HepG2 (cell line): ENCODE data around the gene GPT2. TPM values are rescaled to one million over a fixed set of nuclear protein-coding genes. Genes with fewer than 3 reads are reported as not detected.

Source experiments
- ATAC-seq: fragments of 200-7000 bp; cut with Tn5 transposase; 3 replicates; pipeline ENCODE4 v1.9.1; 2020; ENCODE audit warnings: mild to moderate bottlenecking, moderate library complexity
- BruUV-seq: library from RNA; stranded (reverse); fragments of 400-500 nt; replicated peaks from 2 replicates; lab custom pipeline; 2021; lab: Mats Ljungman, UMichigan
- CTCF ChIA-PET: fragments of 300-600 bp; formaldehyde crosslinking; extraction: SDS; loops from one replicate; lab custom pipeline; 2021; ENCODE audit warnings: low total read pairs, inconsistent platforms, low intra/inter-chr PET ratio; lab: Yijun Ruan, JAX
- POLR2A ChIA-PET: fragments of 350-600 bp; sonication (Branson Sonifier 250); formaldehyde crosslinking; loops from one replicate; lab custom pipeline; 2020; ENCODE audit warnings: antibody characterized with exemption, inconsistent platforms; lab: Yijun Ruan, JAX
- DNase-seq: peaks from one replicate; pipeline ENCODE4 v3.0.0-alpha.2; 2015; ENCODE audit warnings: low spot score
- FAIRE-seq: peaks from 3 replicates; lab custom pipeline; 2011; peaks lifted over from hg19 to GRCh38; lab: Jason Lieb, UNC
- H2AFZ ChIP-seq: one replicate; pipeline ENCODE4 v1.6.1; 2011; ENCODE audit warnings: low read length, inconsistent platforms
- H3K27ac ChIP-seq: fragments of 300-600 bp; 3 replicates; pipeline ENCODE4 v1.8.0; 2011; ENCODE audit warnings: mixed run types, mild to moderate bottlenecking, mixed read lengths, low read length, inconsistent platforms; ENCODE audit not compliant: insufficient read depth; ENCODE audit errors: extremely low read length
- H3K27me3 ChIP-seq, 2 experiments: fragments of 200-600 bp in 1 of 2; 2 replicates in 1 of 2; 3 replicates in 1 of 2; pipeline versions ENCODE4 v1.6.0 to v1.8.0; 2011; ENCODE audit warnings: low read length in 2 of 2, mild to moderate bottlenecking in 2 of 2, moderate library complexity in 2 of 2, inconsistent platforms in 1 of 2; ENCODE audit not compliant: insufficient read depth in 2 of 2, control insufficient read depth in 1 of 2
- H3K36me3 ChIP-seq, 2 experiments: fragments of 200-600 bp in 1 of 2; replicated peaks in 1 of 2; 2 replicates in 1 of 2; 3 replicates in 1 of 2; pipeline versions ENCODE4 v1.5.1 to v1.8.0; 2011; ENCODE audit warnings: low read length in 2 of 2, inconsistent platforms in 1 of 2; ENCODE audit not compliant: insufficient read depth in 2 of 2, control insufficient read depth in 1 of 2
- H3K4me1 ChIP-seq: 2 replicates; pipeline ENCODE4 v1.5.1; 2012; ENCODE audit warnings: low read length, inconsistent platforms; ENCODE audit not compliant: insufficient read depth
- H3K4me2 ChIP-seq: 2 replicates; pipeline ENCODE4 v1.6.0; 2011; ENCODE audit warnings: low read depth, low read length, inconsistent platforms
- H3K4me3 ChIP-seq, 3 experiments: fragments of 200-600 bp in 1 of 3; sonication (generic), shearing (Covaris generic) in 1 of 3; replicated peaks in 1 of 3; 2 replicates each; pipeline ENCODE4 v1.5.1; 2011 to 2016; ENCODE audit warnings: low read length in 3 of 3, inconsistent platforms in 2 of 3, low read depth in 2 of 3, mild to moderate bottlenecking in 2 of 3, control low read depth in 1 of 3, mixed read lengths in 1 of 3; ENCODE audit not compliant: insufficient read depth in 1 of 3
- H3K79me2 ChIP-seq: one replicate; pipeline ENCODE4 v1.6.1; 2011; ENCODE audit warnings: low read length, inconsistent platforms; ENCODE audit not compliant: insufficient read depth
- H3K9ac ChIP-seq: 2 replicates; pipeline ENCODE4 v1.6.0; 2011; ENCODE audit warnings: mild to moderate bottlenecking, low read depth, low read length, inconsistent platforms; ENCODE audit not compliant: insufficient read depth
- H3K9me3 ChIP-seq: 2 replicates; pipeline ENCODE4 v1.5.1; 2012; ENCODE audit warnings: mild to moderate bottlenecking, low read length
- H4K20me1 ChIP-seq: 2 replicates; pipeline ENCODE4 v1.6.0; 2011; ENCODE audit warnings: inconsistent platforms, mild to moderate bottlenecking, low read length, moderate library complexity; ENCODE audit not compliant: insufficient read depth
- AGO2 ChIP-seq: fragments of 200-400 bp; formaldehyde crosslinking; optimal IDR thresholded peaks from 2 replicates; pipeline ENCODE3; 2017; ENCODE audit warnings: mild to moderate bottlenecking, low read depth, low read length, moderate library complexity
- CCDC6 ChIP-seq: sonication (generic); formaldehyde crosslinking; IDR thresholded peaks from 2 replicates; pipeline ENCODE4 v1.8.1; 2022; ENCODE audit warnings: mild to moderate bottlenecking, missing genetic modification reagents, moderate library complexity
- DMAP1 ChIP-seq: IDR thresholded peaks from 2 replicates; pipeline ENCODE4 v1.6.1; 2016
- GFI1 ChIP-seq: sonication (generic); formaldehyde crosslinking; IDR thresholded peaks from 2 replicates; pipeline ENCODE4 v1.5.0; 2020; ENCODE audit warnings: missing genetic modification reagents, mild to moderate bottlenecking, borderline replicate concordance
- HES4 ChIP-seq: sonication (generic); formaldehyde crosslinking; IDR thresholded peaks from 2 replicates; pipeline ENCODE4 v1.9.0; 2021; ENCODE audit warnings: mild to moderate bottlenecking, missing genetic modification reagents, borderline replicate concordance
- HOXA3 ChIP-seq: sonication (generic); formaldehyde crosslinking; IDR thresholded peaks from 2 replicates; pipeline ENCODE4 v1.5.0; 2020; ENCODE audit warnings: missing genetic modification reagents
- JARID2 ChIP-seq: sonication (generic); formaldehyde crosslinking; IDR thresholded peaks from 2 replicates; pipeline ENCODE4 v1.8.1; 2023; ENCODE audit warnings: missing genetic modification reagents, inconsistent platforms; ENCODE audit not compliant: insufficient replicate concordance
- KDM5B ChIP-seq: sonication (generic); formaldehyde crosslinking; IDR thresholded peaks from 2 replicates; pipeline ENCODE4 v1.4.0; 2020; ENCODE audit warnings: missing genetic modification reagents, mild to moderate bottlenecking, borderline replicate concordance
- KLF9 ChIP-seq: IDR thresholded peaks from 2 replicates; pipeline ENCODE4 v1.6.1; 2016; ENCODE audit warnings: low read depth
- NCOR1 ChIP-seq: fragments of 200-600 bp; sonication (generic); IDR thresholded peaks from 2 replicates; pipeline ENCODE4 v1.7.0; 2017; ENCODE audit warnings: antibody characterized with exemption, low read length, borderline replicate concordance
- POLR2AphosphoS2 ChIP-seq: IDR thresholded peaks from 2 replicates; pipeline ENCODE4 v1.6.1; 2011; ENCODE audit warnings: low read depth, low read length, improper control_type of control experiment
- SIX4 ChIP-seq: sonication (generic); formaldehyde crosslinking; IDR thresholded peaks from 2 replicates; pipeline ENCODE4 v1.4.0; 2020; ENCODE audit warnings: missing genetic modification reagents
- TAF15 ChIP-seq: fragments of 200-400 bp; formaldehyde crosslinking; IDR thresholded peaks from one replicate; pipeline ENCODE4 v1.6.1; 2018; ENCODE audit warnings: mild to moderate bottlenecking, low read depth, low read length; ENCODE audit not compliant: poor library complexity, severe bottlenecking
- TCF7 ChIP-seq: sonication (generic); IDR thresholded peaks from 2 replicates; pipeline ENCODE4 v1.6.1; 2016; ENCODE audit warnings: antibody characterized with exemption, low read depth
- ZFP90 ChIP-seq: sonication (generic); formaldehyde crosslinking; IDR thresholded peaks from 2 replicates; pipeline ENCODE4 v1.8.0; 2022; ENCODE audit warnings: missing genetic modification reagents, mild to moderate bottlenecking, inconsistent platforms, borderline replicate concordance
- ZNF619 ChIP-seq: sonication (generic); formaldehyde crosslinking; IDR thresholded peaks from 2 replicates; pipeline ENCODE4 v1.4.0; 2020; ENCODE audit warnings: mild to moderate bottlenecking, missing genetic modification reagents
- ZSCAN31 ChIP-seq: sonication (generic); formaldehyde crosslinking; IDR thresholded peaks from 2 replicates; pipeline ENCODE4 v1.5.0; 2020; ENCODE audit warnings: low read depth, mild to moderate bottlenecking, missing genetic modification reagents
- WGBS: methylation state at CpG from one replicate; pipeline ENCODE4 v1.1.6; 2017; ENCODE audit warnings: low lambda C conversion rate; 5-methylcytosine and 5-hydroxymethylcytosine counted together
- in situ Hi-C: cut with HindIII; loops from 2 replicates; pipeline ENCODE4 v1.10.0; 2017; ENCODE audit warnings: low pct_unique_long_range_greater_than_20kb; ENCODE audit not compliant: extremely low pct_ligation_motif_present
- intact Hi-C: fragments of 100-400 bp; cut with micrococcal nuclease; formaldehyde crosslinking; loops from one replicate; pipeline ENCODE4 v1.10.0; 2022; ENCODE audit not compliant: unreplicated experiment
- polyA plus RNA-seq, 8 experiments: library from polyadenylated mRNA; depleted of rRNA in 3 of 8; stranded (reverse) in 7 of 8; unstranded in 1 of 8; fragments of >200 nt; fragmentation: Illumina TruSeq in 4 of 8; extraction: Trizol in 4 of 8; gene quantifications; 2 replicates each; pipeline versions ENCODE4 v1.2.1 to v1.2.3, GENCODE V29; 2011 to 2016; ENCODE audit warnings: low read depth in 4 of 8, missing spikeins in 1 of 8, mixed read lengths in 1 of 8; ENCODE audit not compliant: insufficient read depth in 1 of 8
- total RNA-seq, 5 experiments: library from RNA; depleted of rRNA; stranded (reverse); fragments of >200 nt; fragmentation: Illumina TruSeq; extraction: Trizol; gene quantifications; 2 replicates each; pipeline ENCODE4 v1.2.3, GENCODE V29; 2016; ENCODE audit warnings: low read depth in 1 of 5
- TF ChIP-seq, protein P1 (sequence below): sonication (generic); formaldehyde crosslinking; IDR thresholded peaks from 2 replicates; pipeline ENCODE4 v1.8.0; 2022; ENCODE audit warnings: low read depth, missing genetic modification reagents
- TF ChIP-seq, protein P2 (sequence below): sonication (generic); formaldehyde crosslinking; IDR thresholded peaks from 2 replicates; pipeline ENCODE4 v1.4.0; 2020; ENCODE audit warnings: missing genetic modification reagents
- TF ChIP-seq, protein P3 (sequence below): sonication (generic); formaldehyde crosslinking; IDR thresholded peaks from 2 replicates; pipeline ENCODE4 v1.8.0; 2022; ENCODE audit warnings: mild to moderate bottlenecking, missing genetic modification reagents, moderate library complexity

Gene GPT2
- total and polyA plus RNA-seq, 2 of the 13 experiments (the other 11 are each of a cell fraction or from before 2014, with no cell fraction given): 138 to 267 TPM

DNA sequence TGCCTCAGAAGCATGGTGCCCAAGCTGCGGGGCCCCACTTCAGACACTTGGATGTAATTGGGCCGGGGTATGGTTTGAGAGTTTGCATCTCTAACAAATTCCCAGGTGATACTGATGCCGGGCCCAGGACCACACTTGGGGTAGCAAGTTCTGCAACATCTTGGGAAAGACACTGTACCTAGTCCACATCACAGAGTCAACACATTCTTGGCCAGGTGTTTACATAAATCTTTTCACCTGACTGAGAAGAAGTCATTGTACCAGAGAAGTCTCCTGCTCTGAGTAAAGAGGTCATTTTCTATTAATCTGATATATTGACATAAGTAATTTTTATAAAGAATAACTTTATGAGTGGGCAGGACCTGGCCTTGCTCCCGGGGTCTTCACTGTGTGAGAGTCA, 27.5 kb downstream of the GPT2 start (continued):
- TF ChIP-seq, protein P1, sequence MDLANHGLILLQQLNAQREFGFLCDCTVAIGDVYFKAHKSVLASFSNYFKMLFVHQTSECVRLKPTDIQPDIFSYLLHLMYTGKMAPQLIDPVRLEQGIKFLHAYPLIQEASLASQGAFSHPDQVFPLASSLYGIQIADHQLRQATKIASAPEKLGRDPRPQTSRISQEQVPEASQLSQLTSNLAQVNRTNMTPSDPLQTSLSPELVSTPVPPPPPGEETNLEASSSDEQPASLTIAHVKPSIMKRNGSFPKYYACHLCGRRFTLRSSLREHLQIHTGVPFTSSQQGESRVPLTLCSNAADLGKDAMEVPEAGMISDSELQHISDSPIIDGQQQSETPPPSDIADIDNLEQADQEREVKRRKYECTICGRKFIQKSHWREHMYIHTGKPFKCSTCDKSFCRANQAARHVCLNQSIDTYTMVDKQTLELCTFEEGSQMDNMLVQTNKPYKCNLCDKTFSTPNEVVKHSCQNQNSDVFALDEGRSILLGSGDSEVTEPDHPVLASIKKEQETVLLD (CRISPR knock-in tag): no peak
- TF ChIP-seq KDM5B (CRISPR knock-in tag): no peak

DNA sequence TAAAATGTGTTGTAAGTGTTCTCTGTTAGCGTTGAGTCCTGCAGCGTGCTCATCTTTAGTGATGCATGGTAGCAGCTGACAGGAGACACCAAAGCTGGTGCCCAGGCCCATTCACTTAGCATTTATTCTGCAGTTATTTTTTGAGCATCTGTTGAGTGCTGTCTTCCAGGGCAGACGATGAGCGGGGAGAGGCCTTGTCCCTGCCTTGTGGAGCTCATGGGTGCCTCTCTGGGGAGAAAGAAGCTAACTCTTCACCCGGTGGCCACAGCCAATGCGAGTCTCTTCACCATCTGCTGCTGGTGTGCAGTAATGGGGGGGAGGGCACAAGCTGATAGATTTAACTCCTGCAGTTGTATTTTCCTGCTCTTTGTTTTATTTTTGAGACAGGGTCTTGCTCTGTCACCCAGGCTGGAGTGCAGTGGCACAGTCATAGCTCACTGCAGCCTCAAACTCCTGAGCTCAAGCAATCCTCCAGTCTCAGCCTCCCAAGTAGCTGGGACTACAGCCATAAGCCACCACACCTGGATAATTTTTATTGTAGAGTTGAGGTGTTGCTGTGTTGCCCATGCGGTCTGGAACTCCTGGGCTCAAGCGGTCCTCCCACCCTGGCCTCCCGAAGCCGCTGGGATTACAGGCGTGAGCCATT, 30.5 kb downstream of the GPT2 start:
- no peaks in the 10 kb centered on the region for H3K9me3 ChIP-seq
- 95% methylated on average over 11 of the region's 11 CpGs for WGBS
- DNase-seq (no peak), ATAC-seq (no peak), FAIRE-seq (no peak)
- ChIA-PET POLR2A (interaction anchor here (1.3 to 3.2 kb wide), 3 partner anchors 18 to 61 kb away, joined by 3 to 16 read pairs (median 6); partner anchors contain the start of gene GPT2), CTCF (no interaction called here)
- H3K79me2 ChIP-seq: no peaks in the 10 kb centered on the region
- H3K4me1 ChIP-seq: peaks cover 43% of the 10 kb centered on the region
- H3K27ac ChIP-seq: no peak overlapping the region
- in situ Hi-C loops: no loop called here
- no peak overlapping the region for H2AFZ ChIP-seq
- no TSS peak for BruUV-seq
- H3K36me3 ChIP-seq: peaks cover 71 to 94% of the 10 kb centered on the region in 2 experiments
- no peak overlapping the region for H3K4me3 ChIP-seq
- no peak overlapping the region for H3K9ac ChIP-seq
- intact Hi-C loops: loop anchor here (10.0 kb wide), 1 partner anchor 220 kb away; no protein-coding TSS in a partner anchor
- no peaks in the 10 kb centered on the region for H3K27me3 ChIP-seq
- H3K4me2 ChIP-seq: no peak overlapping the region
- H4K20me1 ChIP-seq: peaks cover 22% of the 10 kb centered on the region
- TF ChIP-seq SIX4 (no peak), HES4 (no peak), HOXA3 (CRISPR knock-in tag) (no peak), CCDC6 (CRISPR knock-in tag) (peak; percentile 68; the same call in 1 of the 2 replicates), NCOR1 (no peak), DMAP1 (CRISPR knock-in tag) (no peak), JARID2 (CRISPR knock-in tag) (no peak), AGO2 (peak; percentile 18), POLR2AphosphoS2 (no peak), ZSCAN31 (no peak), ZNF619 (no peak), GFI1 (CRISPR knock-in tag) (no peak), KLF9 (no peak), ZFP90 (CRISPR knock-in tag) (no peak), TCF7 (no peak), TAF15 (no peak)
- TF ChIP-seq, protein P2, sequence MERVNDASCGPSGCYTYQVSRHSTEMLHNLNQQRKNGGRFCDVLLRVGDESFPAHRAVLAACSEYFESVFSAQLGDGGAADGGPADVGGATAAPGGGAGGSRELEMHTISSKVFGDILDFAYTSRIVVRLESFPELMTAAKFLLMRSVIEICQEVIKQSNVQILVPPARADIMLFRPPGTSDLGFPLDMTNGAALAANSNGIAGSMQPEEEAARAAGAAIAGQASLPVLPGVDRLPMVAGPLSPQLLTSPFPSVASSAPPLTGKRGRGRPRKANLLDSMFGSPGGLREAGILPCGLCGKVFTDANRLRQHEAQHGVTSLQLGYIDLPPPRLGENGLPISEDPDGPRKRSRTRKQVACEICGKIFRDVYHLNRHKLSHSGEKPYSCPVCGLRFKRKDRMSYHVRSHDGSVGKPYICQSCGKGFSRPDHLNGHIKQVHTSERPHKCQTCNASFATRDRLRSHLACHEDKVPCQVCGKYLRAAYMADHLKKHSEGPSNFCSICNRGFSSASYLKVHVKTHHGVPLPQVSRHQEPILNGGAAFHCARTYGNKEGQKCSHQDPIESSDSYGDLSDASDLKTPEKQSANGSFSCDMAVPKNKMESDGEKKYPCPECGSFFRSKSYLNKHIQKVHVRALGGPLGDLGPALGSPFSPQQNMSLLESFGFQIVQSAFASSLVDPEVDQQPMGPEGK: no peak
- TF ChIP-seq, protein P3, sequence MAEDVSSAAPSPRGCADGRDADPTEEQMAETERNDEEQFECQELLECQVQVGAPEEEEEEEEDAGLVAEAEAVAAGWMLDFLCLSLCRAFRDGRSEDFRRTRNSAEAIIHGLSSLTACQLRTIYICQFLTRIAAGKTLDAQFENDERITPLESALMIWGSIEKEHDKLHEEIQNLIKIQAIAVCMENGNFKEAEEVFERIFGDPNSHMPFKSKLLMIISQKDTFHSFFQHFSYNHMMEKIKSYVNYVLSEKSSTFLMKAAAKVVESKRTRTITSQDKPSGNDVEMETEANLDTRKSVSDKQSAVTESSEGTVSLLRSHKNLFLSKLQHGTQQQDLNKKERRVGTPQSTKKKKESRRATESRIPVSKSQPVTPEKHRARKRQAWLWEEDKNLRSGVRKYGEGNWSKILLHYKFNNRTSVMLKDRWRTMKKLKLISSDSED (CRISPR knock-in tag): no peak
